ENCODE results near the gene CADPS. TPM values are rescaled to one million over a fixed set of nuclear protein-coding genes. Genes with fewer than 3 reads are reported as not detected.

The CADPS gene
- total RNA-seq, 2 experiments from 2014 or later, result 61.3 to 68.6 TPM

- TF ChIP-seq CTCF (conservative IDR thresholded peaks at IDR 0.05; ENCODE audit: low read length) (no peak), EZH2phosphoT487 (IDR thresholded peaks at IDR 0.05; ENCODE audit: borderline replicate concordance, low read depth, low read length) (no peak)
These were observed 328.9 kb downstream of the CADPS start for GRCh38 chr3:62546266-62546665.

GRCh38 chr3:62542185-62542584 is 333.0 kb downstream of the CADPS start:
- Histone ChIP-seq H3K9me3 (ENCODE audit: low read length) (no peaks in the 10 kb centered on the region), H2AFZ (ENCODE audit: low read length) (no peak overlapping the region), H3K4me3 (ENCODE audit: low read depth, low read length, poor library complexity, severe bottlenecking) (no peak overlapping the region), H4K20me1 (ENCODE audit: insufficient read depth, low read length) (no peaks in the 10 kb centered on the region), H3K36me3 (ENCODE audit: insufficient read depth, low read length) (no peaks in the 10 kb centered on the region), H3K9me2 (ENCODE audit: insufficient read depth, low read length) (no peaks in the 10 kb centered on the region), H3K4me2 (ENCODE audit: low read length) (no peak overlapping the region), H3K4me1 (ENCODE audit: insufficient read depth, low read length, poor library complexity, severe bottlenecking) (no peaks in the 10 kb centered on the region), H3K79me2 (ENCODE audit: insufficient read depth, low read depth, low read length) (no peaks in the 10 kb centered on the region), H3K27ac (ENCODE audit: low read depth, low read length, poor library complexity, severe bottlenecking) (no peak overlapping the region)
- no TSS peak for BruUV-seq (replicated peaks)
- POLR2A ChIA-PET, result interaction anchor here (0.7 kb wide), 1 partner anchor 37 kb away, joined by 3 read pairs; no protein-coding TSS in a partner anchor
- CTCF ChIA-PET (ENCODE audit: unreplicated experiment), result no interaction called here
- no peak for TF ChIP-seq EZH2phosphoT487 (IDR thresholded peaks at IDR 0.05; ENCODE audit: borderline replicate concordance, low read depth, low read length)
- no peak for TF ChIP-seq CTCF (conservative IDR thresholded peaks at IDR 0.05; ENCODE audit: low read length)
- no peak for DNase-seq (ENCODE audit: low spot score)
- intact Hi-C loops (cut with micrococcal nuclease; ENCODE audit: unreplicated experiment), result no loop called here

More at GRCh38 chr3:62546266-62546665, 328.9 kb downstream of the CADPS start:
- BruUV-seq (replicated peaks), result no TSS peak
- Histone ChIP-seq H3K9me2 (ENCODE audit: insufficient read depth, low read length) (no peaks in the 10 kb centered on the region), H3K36me3 (ENCODE audit: insufficient read depth, low read length) (no peaks in the 10 kb centered on the region), H3K79me2 (ENCODE audit: insufficient read depth, low read depth, low read length) (no peaks in the 10 kb centered on the region), H3K4me3 (ENCODE audit: low read depth, low read length, poor library complexity, severe bottlenecking) (no peak overlapping the region), H3K9me3 (ENCODE audit: low read length) (no peaks in the 10 kb centered on the region), H2AFZ (ENCODE audit: low read length) (no peak overlapping the region), H4K20me1 (ENCODE audit: insufficient read depth, low read length) (no peaks in the 10 kb centered on the region), H3K4me1 (ENCODE audit: insufficient read depth, low read length, poor library complexity, severe bottlenecking) (no peaks in the 10 kb centered on the region), H3K27ac (ENCODE audit: low read depth, low read length, poor library complexity, severe bottlenecking) (no peak overlapping the region), H3K4me2 (ENCODE audit: low read length) (no peak overlapping the region)
- no peak for DNase-seq (ENCODE audit: low spot score)
- ChIA-PET CTCF (ENCODE audit: unreplicated experiment) (no interaction called here), POLR2A (interaction anchor here (0.6 kb wide), 1 partner anchor 687 kb away, joined by 3 read pairs; no protein-coding TSS in a partner anchor)
- intact Hi-C loops (cut with micrococcal nuclease; ENCODE audit: unreplicated experiment), result no loop called here

GRCh38 chr3:62539762-62540161 is 335.5 kb downstream of the CADPS start:
- Histone ChIP-seq H3K4me2 (ENCODE audit: low read length) (no peak overlapping the region), H3K9me2 (ENCODE audit: insufficient read depth, low read length) (no peaks in the 10 kb centered on the region), H3K27ac (ENCODE audit: low read depth, low read length, poor library complexity, severe bottlenecking) (no peak overlapping the region), H3K36me3 (ENCODE audit: insufficient read depth, low read length) (no peaks in the 10 kb centered on the region), H2AFZ (ENCODE audit: low read length) (no peak overlapping the region), H3K79me2 (ENCODE audit: insufficient read depth, low read depth, low read length) (no peaks in the 10 kb centered on the region), H3K9me3 (ENCODE audit: low read length) (no peaks in the 10 kb centered on the region), H3K4me3 (ENCODE audit: low read depth, low read length, poor library complexity, severe bottlenecking) (no peak overlapping the region), H3K4me1 (ENCODE audit: insufficient read depth, low read length, poor library complexity, severe bottlenecking) (no peaks in the 10 kb centered on the region), H4K20me1 (ENCODE audit: insufficient read depth, low read length) (no peaks in the 10 kb centered on the region)
- POLR2A ChIA-PET, result interaction anchor here (0.7 to 1.7 kb wide), 4 partner anchors 13 to 150 kb away, joined by 3 to 7 read pairs (median 4); no protein-coding TSS in a partner anchor
- no peak for DNase-seq (ENCODE audit: low spot score)
- BruUV-seq (replicated peaks), result no TSS peak
- CTCF ChIA-PET (ENCODE audit: unreplicated experiment), result interaction anchor here (0.6 kb wide), 1 partner anchor 49 kb away, joined by 4 read pairs; no protein-coding TSS in a partner anchor
- TF ChIP-seq EZH2phosphoT487 (IDR thresholded peaks at IDR 0.05; ENCODE audit: borderline replicate concordance, low read depth, low read length) (no peak), CTCF (conservative IDR thresholded peaks at IDR 0.05; ENCODE audit: low read length) (no peak)
- intact Hi-C loops (cut with micrococcal nuclease; ENCODE audit: unreplicated experiment), result no loop called here

Data from OCI-LY7 (cell line).